ENCODE measurements around the gene MED29.

- TF ChIP-seq CTCF (conservative IDR thresholded peaks at IDR 0.05; ENCODE audit: low read depth, low read length) (no peak), EZH2 (IDR thresholded peaks at IDR 0.05; ENCODE audit: borderline replicate concordance, low read depth, low read length, poor library complexity, severe bottlenecking) (no peak)
Measured at GRCh38 chr19:39448271-39448670, 57.1 kb downstream of the MED29 start.

All from A673 (cell line).